ENCODE measurements around the gene SAMD11.
"Not testable (repeated sequence)": the region's sequence is repeated elsewhere in the genome, so short reads cannot be mapped to it uniquely, and the experiment has no call there.

The SAMD11 gene

GRCh38 chr1:965526-966134 lies 41.9 kb downstream of the SAMD11 start:
- DNase-seq: no peak

GRCh38 chr1:966135-966703 lies 42.5 kb downstream of the SAMD11 start, which contains the start of gene PLEKHN1:
Gene PLEKHN1, plus strand, starts transcription at chr1:966482. Its CDS starts 50 bp downstream, at chr1:966532.
- DNase-seq: peak; percentile 59 to 72

- DNase-seq: peak; percentile 86 to 91
Observed at GRCh38 chr1:966704-967300, 43.1 kb downstream of the SAMD11 start.

- DNase-seq: no peak
Observed at GRCh38 chr1:967466-968343, 44.0 kb downstream of the SAMD11 start.

- DNase-seq: no peak
Observed at GRCh38 chr1:969260-969855, 45.6 kb downstream of the SAMD11 start.

- DNase-seq: no peak
Observed at GRCh38 chr1:970242-970972, 46.7 kb downstream of the SAMD11 start.

GRCh38 chr1:970973-971730 lies 47.4 kb downstream of the SAMD11 start:
- DNase-seq: no peak

- no peak for DNase-seq
Observed at GRCh38 chr1:971751-972506, 48.2 kb downstream of the SAMD11 start.

GRCh38 chr1:972726-973458 lies 49.2 kb downstream of the SAMD11 start:
- no peak for DNase-seq

- DNase-seq: no peak
Observed at GRCh38 chr1:973459-974292, 50.0 kb downstream of the SAMD11 start.

- no peak for DNase-seq
Observed at GRCh38 chr1:974293-974640, 50.5 kb downstream of the SAMD11 start.

GRCh38 chr1:974687-975328 lies 51.1 kb downstream of the SAMD11 start:
- no peak for DNase-seq

- no peak for DNase-seq
Observed at GRCh38 chr1:975365-975764, 51.6 kb downstream of the SAMD11 start.

GRCh38 chr1:975896-976683 lies 52.4 kb downstream of the SAMD11 start:
- DNase-seq: peak; percentile 74 to 83

GRCh38 chr1:976791-977190 lies 53.1 kb downstream of the SAMD11 start:
- DNase-seq: not testable (repeated sequence)

GRCh38 chr1:978069-978834 lies 54.5 kb downstream of the SAMD11 start:
- DNase-seq: no peak

All from activated T-cell treated with anti-CD3 and anti-CD28 coated beads, Interleukin-2, amount 50 U/mL, for 48 hours (primary cell).